GM18867 (cell line): ENCODE results near the gene B3GALT2.
A peak's percentile ranks its signal among the peaks of the same experiment; 100 is the strongest.

Source experiments
- ATAC-seq: cut with Tn5 transposase; IDR thresholded peaks from one replicate; pipeline ENCODE4 v1.9.1; 2021; ENCODE audit warnings: mild to moderate bottlenecking, moderate library complexity; ENCODE audit not compliant: unreplicated experiment

B3GALT2 gene

GRCh38 chr1:193183019-193183627, 3.3 kb downstream of the B3GALT2 start:
- peak; percentile 76 for ATAC-seq

GRCh38 chr1:193181985-193182384, 4.4 kb downstream of the B3GALT2 start:
- no peak for ATAC-seq

- no peak for ATAC-seq
These were observed 4.9 kb downstream of the B3GALT2 start for GRCh38 chr1:193181536-193181935.

GRCh38 chr1:193179094-193179493, 7.3 kb downstream of the B3GALT2 start:
- ATAC-seq, result no peak

- ATAC-seq, result no peak
These were observed 9.6 kb downstream of the B3GALT2 start for GRCh38 chr1:193176788-193177187.

- no peak for ATAC-seq
These were observed 10.3 kb downstream of the B3GALT2 start for GRCh38 chr1:193176113-193176512.

GRCh38 chr1:193157360-193157759, 29.1 kb downstream of the B3GALT2 start:
- no peak for ATAC-seq

GRCh38 chr1:193156822-193157142, 29.6 kb downstream of the B3GALT2 start:
- no peak for ATAC-seq

GRCh38 chr1:193156117-193156821, 30.1 kb downstream of the B3GALT2 start:
- no peak for ATAC-seq

GRCh38 chr1:193144999-193145398, 41.4 kb downstream of the B3GALT2 start:
- no peak for ATAC-seq

- no peak for ATAC-seq
These were observed 42.0 kb downstream of the B3GALT2 start for GRCh38 chr1:193144361-193144938.

- no peak for ATAC-seq
These were observed 43.1 kb downstream of the B3GALT2 start for GRCh38 chr1:193143285-193143684.

- ATAC-seq, result no peak
These were observed 44.0 kb downstream of the B3GALT2 start for GRCh38 chr1:193142409-193142808.

- no peak for ATAC-seq
These were observed 44.6 kb downstream of the B3GALT2 start for GRCh38 chr1:193141804-193142203.

GRCh38 chr1:193140254-193140653, 46.2 kb downstream of the B3GALT2 start:
- no peak for ATAC-seq

- peak; percentile 82 for ATAC-seq
These were observed 55.0 kb downstream of the B3GALT2 start for GRCh38 chr1:193131266-193131860.
